Measurements from ENCODE around the gene GNG7. TPM values are rescaled to one million over a fixed set of nuclear protein-coding genes. Genes with fewer than 3 reads are reported as not detected.

GNG7 gene
- polyA plus RNA-seq, 1 of the 3 experiments (the other 2 are of a cell fraction): 2.2 TPM

GRCh38 chr19:2547721-2548120, 154.8 kb downstream of the GNG7 start:
- H3K4me2 ChIP-seq: no peak overlapping the region
- no peak for DNase-seq

GRCh38 chr19:2547033-2547680, 155.3 kb downstream of the GNG7 start:
- no peaks in the 10 kb centered on the region for H3K27me3 ChIP-seq (ENCODE audit: insufficient read depth)
- no peak overlapping the region for H3K4me2 ChIP-seq
- no peak overlapping the region for H3K27ac ChIP-seq (ENCODE audit: low read depth in 2 of 2, low read length in 1 of 2)
- no peak overlapping the region for H3K9ac ChIP-seq
- 87% methylated on average over 15 of the region's 15 CpGs for WGBS (ENCODE audit: low lambda C conversion rate)
- H3K9me2 ChIP-seq: no peaks in the 10 kb centered on the region
- peaks cover 17 to 24% of the 10 kb centered on the region in 2 experiments; a peak in 3 of 4 replicates for H3K4me1 ChIP-seq (ENCODE audit: control insufficient read depth in 1 of 2, insufficient read depth in 2 of 2, low read depth in 1 of 2, low read length in 1 of 2)
- no peak overlapping the region for H2AFZ ChIP-seq (ENCODE audit: low read depth)
- ChIA-PET POLR2A (no interaction called here), CTCF (interaction anchor here (0.6 to 2.0 kb wide), 2 partner anchors 33 to 102 kb away, joined by 3 to 7 read pairs; no protein-coding TSS in a partner anchor)
- H4K20me1 ChIP-seq (ENCODE audit: insufficient read depth): no peaks in the 10 kb centered on the region
- no peak for DNase-seq
- peaks cover 28% of the 10 kb centered on the region for H3F3A ChIP-seq (replicated peaks; ENCODE audit: insufficient read depth)
- no peaks in the 10 kb centered on the region for H3K9me3 ChIP-seq
- H3K36me3 ChIP-seq (replicated peaks in 1 of 2; ENCODE audit: control insufficient read depth in 1 of 2, insufficient read depth in 2 of 2, low read length in 1 of 2): no peaks in the 10 kb centered on the region
- peaks cover 4% of the 10 kb centered on the region; the same call in 1 of the 2 replicates for H3K79me2 ChIP-seq (ENCODE audit: insufficient read depth)
- H3K4me3 ChIP-seq (ENCODE audit: low read depth in 2 of 2, low read length in 1 of 2): no peak overlapping the region
- no peak for TF ChIP-seq YY1 (IDR thresholded peaks at IDR 0.05; ENCODE audit: low read depth)
- no peak for TF ChIP-seq FOSL2 (IDR thresholded peaks at IDR 0.05; ENCODE audit: borderline replicate concordance, low read depth)
- TF ChIP-seq REST (IDR thresholded peaks at IDR 0.05; ENCODE audit: low read depth, low read length): no peak
- TF ChIP-seq ZBTB33 (IDR thresholded peaks at IDR 0.05; ENCODE audit: borderline replicate concordance, low read depth): no peak
- TF ChIP-seq SIN3A (IDR thresholded peaks at IDR 0.05; ENCODE audit: borderline replicate concordance, low read depth, low read length): no peak
- no peak for TF ChIP-seq EZH2phosphoT487 (IDR thresholded peaks at IDR 0.05; ENCODE audit: borderline replicate concordance, low read depth)
- no peak for TF ChIP-seq MEF2A (IDR thresholded peaks at IDR 0.05; ENCODE audit: borderline replicate concordance, low read depth)
- no peak for TF ChIP-seq FOXJ3 (CRISPR knock-in tag; IDR thresholded peaks at IDR 0.05)
- TF ChIP-seq RCOR1 (IDR thresholded peaks at IDR 0.05; ENCODE audit: low read length): no peak
- TF ChIP-seq MXI1 (IDR thresholded peaks at IDR 0.05; ENCODE audit: low read depth, low read length): no peak
- TF ChIP-seq USF1 (IDR thresholded peaks at IDR 0.05; ENCODE audit: borderline replicate concordance, low read depth): no peak

More at GRCh38 chr19:2547721-2548120, 154.8 kb downstream of the GNG7 start:
- no peaks in the 10 kb centered on the region; the same call in 1 of the 2 replicates for H3K79me2 ChIP-seq (ENCODE audit: insufficient read depth)
- H3K9me2 ChIP-seq: no peaks in the 10 kb centered on the region
- H3K27me3 ChIP-seq (ENCODE audit: insufficient read depth): no peaks in the 10 kb centered on the region
- H4K20me1 ChIP-seq (ENCODE audit: insufficient read depth): no peaks in the 10 kb centered on the region
- POLR2A ChIA-PET: no interaction called here
- H2AFZ ChIP-seq (ENCODE audit: low read depth): no peak overlapping the region
- H3K36me3 ChIP-seq (replicated peaks in 1 of 2; ENCODE audit: control insufficient read depth in 1 of 2, insufficient read depth in 2 of 2, low read length in 1 of 2): no peaks in the 10 kb centered on the region
- no peak overlapping the region for H3K27ac ChIP-seq (ENCODE audit: low read depth in 2 of 2, low read length in 1 of 2)
- H3F3A ChIP-seq (replicated peaks; ENCODE audit: insufficient read depth): peaks cover 25% of the 10 kb centered on the region
- no peak overlapping the region for H3K4me3 ChIP-seq (ENCODE audit: low read depth in 2 of 2, low read length in 1 of 2)
- no peak overlapping the region for H3K9ac ChIP-seq
- CTCF ChIA-PET: interaction anchor here (0.6 to 2.0 kb wide), 2 partner anchors 32 to 101 kb away, joined by 3 to 7 read pairs; no protein-coding TSS in a partner anchor
- TF ChIP-seq EP300 (IDR thresholded peaks at IDR 0.05; ENCODE audit: borderline replicate concordance in 1 of 2, low read depth in 1 of 2, low read length in 1 of 2) (no peak), USF2 (IDR thresholded peaks at IDR 0.05; ENCODE audit: borderline replicate concordance, low read depth, low read length) (no peak), ELF1 (IDR thresholded peaks at IDR 0.05) (no peak), RFX5 (IDR thresholded peaks at IDR 0.05; ENCODE audit: low read length) (no peak)
- peaks cover 15 to 18% of the 10 kb centered on the region in 2 experiments; a peak in 3 of 4 replicates for H3K4me1 ChIP-seq (ENCODE audit: control insufficient read depth in 1 of 2, insufficient read depth in 2 of 2, low read depth in 1 of 2, low read length in 1 of 2)
- no peaks in the 10 kb centered on the region for H3K9me3 ChIP-seq
- WGBS (ENCODE audit: low lambda C conversion rate): 82% methylated on average over 2 of the region's 9 CpGs
